WERI-Rb-1 (cell line): ENCODE results near the gene ATP10A.

ENCODE experiments used
- DNase-seq: peaks from one replicate; pipeline ENCODE4 v3.0.0-alpha.2; 2020
- H3K27ac ChIP-seq: fragments of 250-450 bp; sonication (Bioruptor Pico); 2 replicates; pipeline ENCODE4 v1.5.1; 2020; ENCODE audit warnings: mild to moderate bottlenecking, moderate library complexity
- H3K27me3 ChIP-seq: fragments of 250-450 bp; sonication (Bioruptor Pico); 2 replicates; pipeline ENCODE4 v1.5.1; 2021; ENCODE audit warnings: mild to moderate bottlenecking, low read depth, moderate library complexity; ENCODE audit not compliant: insufficient read depth, severe bottlenecking
- H3K36me3 ChIP-seq: fragments of 250-450 bp; sonication (Bioruptor Pico); 2 replicates; pipeline ENCODE4 v1.5.1; 2020; ENCODE audit warnings: mild to moderate bottlenecking, moderate library complexity
- H3K4me3 ChIP-seq: 2 replicates; pipeline ENCODE4 v1.5.1; 2011; ENCODE audit warnings: low read depth, mild to moderate bottlenecking, control low read depth, low read length
- H3K9me3 ChIP-seq: fragments of 250-450 bp; sonication (Bioruptor Pico); 2 replicates; pipeline ENCODE4 v1.5.1; 2021; ENCODE audit warnings: mild to moderate bottlenecking, moderate library complexity; ENCODE audit not compliant: severe bottlenecking
- CTCF ChIP-seq: IDR thresholded peaks from 2 replicates; pipeline ENCODE4 v1.5.1; 2011; ENCODE audit warnings: low read depth, mild to moderate bottlenecking, control low read depth, inconsistent platforms, low read length

ATP10A gene

GRCh38 chr15:25812845-25813244 is 50.3 kb downstream of the ATP10A start:
- Histone ChIP-seq H3K27me3 (no peaks in the 10 kb centered on the region), H3K27ac (no peak overlapping the region), H3K9me3 (no peaks in the 10 kb centered on the region), H3K36me3 (no peaks in the 10 kb centered on the region), H3K4me3 (no peak overlapping the region)
- TF ChIP-seq CTCF, result no peak
- DNase-seq, result no peak

- H3K27ac ChIP-seq, result no peak overlapping the region
- no peaks in the 10 kb centered on the region for H3K27me3 ChIP-seq
- TF ChIP-seq CTCF, result no peak
- no peak for DNase-seq
- H3K36me3 ChIP-seq, result no peaks in the 10 kb centered on the region
- H3K4me3 ChIP-seq, result no peak overlapping the region
- no peaks in the 10 kb centered on the region for H3K9me3 ChIP-seq
Observed at GRCh38 chr15:25812073-25812472, 51.1 kb downstream of the ATP10A start.

GRCh38 chr15:25811481-25811906 is 51.6 kb downstream of the ATP10A start:
- Histone ChIP-seq H3K9me3 (no peaks in the 10 kb centered on the region), H3K36me3 (no peaks in the 10 kb centered on the region), H3K27me3 (no peaks in the 10 kb centered on the region), H3K27ac (no peak overlapping the region), H3K4me3 (no peak overlapping the region)
- no peak for TF ChIP-seq CTCF
- no peak for DNase-seq

- Histone ChIP-seq H3K9me3 (no peaks in the 10 kb centered on the region), H3K27ac (no peak overlapping the region), H3K27me3 (no peaks in the 10 kb centered on the region), H3K4me3 (no peak overlapping the region), H3K36me3 (no peaks in the 10 kb centered on the region)
- no peak for TF ChIP-seq CTCF
- DNase-seq, result no peak
Observed at GRCh38 chr15:25810631-25811091, 52.5 kb downstream of the ATP10A start.

- Histone ChIP-seq H3K27ac (no peak overlapping the region), H3K9me3 (no peaks in the 10 kb centered on the region), H3K36me3 (no peaks in the 10 kb centered on the region), H3K27me3 (no peaks in the 10 kb centered on the region), H3K4me3 (no peak overlapping the region)
- TF ChIP-seq CTCF, result no peak
- no peak for DNase-seq
Observed at GRCh38 chr15:25810154-25810553, 53.0 kb downstream of the ATP10A start.

GRCh38 chr15:25807063-25807462 is 56.1 kb downstream of the ATP10A start:
- no peak overlapping the region for H3K27ac ChIP-seq
- no peak for TF ChIP-seq CTCF
- no peaks in the 10 kb centered on the region for H3K36me3 ChIP-seq
- no peaks in the 10 kb centered on the region for H3K27me3 ChIP-seq
- H3K4me3 ChIP-seq, result no peak overlapping the region
- DNase-seq, result no peak
- no peaks in the 10 kb centered on the region for H3K9me3 ChIP-seq
